CD14-positive monocyte (primary cell): ENCODE results near the gene SHISA6. TPM values are rescaled to one million over a fixed set of nuclear protein-coding genes. Genes with fewer than 3 reads are reported as not detected.

Experiments
- DNase-seq, 3 donors: peaks; one replicate each; pipeline ENCODE4 v3.0.0-alpha.2; 2011 to 2022
- H2AFZ ChIP-seq: 2 replicates; pipeline ENCODE4 v1.6.0; 2012; ENCODE audit warnings: mild to moderate bottlenecking, low read depth, low read length, inconsistent platforms; ENCODE audit not compliant: insufficient read depth, poor library complexity, severe bottlenecking
- H3K27ac ChIP-seq, 2 donors: 1 replicate in 1 of 2; 2 replicates in 1 of 2; pipeline ENCODE4 v1.5.1; 2012 to 2013; ENCODE audit warnings: low read length in 2 of 2, control low read depth in 1 of 2, inconsistent platforms in 1 of 2, low read depth in 1 of 2, mild to moderate bottlenecking in 1 of 2
- H3K27me3 ChIP-seq, 2 donors: one replicate each; pipeline versions ENCODE4 v1.6.0 to v1.6.1; 2011 to 2013; ENCODE audit warnings: low read length in 2 of 2; ENCODE audit not compliant: control insufficient read depth in 2 of 2, insufficient read depth in 2 of 2
- H3K36me3 ChIP-seq, 2 donors: replicated peaks in 1 of 2; 1 replicate in 1 of 2; 2 replicates in 1 of 2; pipeline versions ENCODE4 v1.5.1 to v1.6.1; 2012 to 2013; ENCODE audit warnings: low read length in 2 of 2, control low read depth in 1 of 2, inconsistent platforms in 1 of 2, mild to moderate bottlenecking in 1 of 2; ENCODE audit not compliant: insufficient read depth in 2 of 2, control insufficient read depth in 1 of 2
- H3K4me1 ChIP-seq, 2 donors: 1 replicate in 1 of 2; 2 replicates in 1 of 2; pipeline versions ENCODE4 v1.5.1 to v1.6.1; 2012 to 2013; ENCODE audit warnings: low read length in 2 of 2, control low read depth in 1 of 2, inconsistent platforms in 1 of 2, mild to moderate bottlenecking in 1 of 2, moderate library complexity in 1 of 2; ENCODE audit not compliant: insufficient read depth in 2 of 2, control insufficient read depth in 1 of 2
- H3K4me2 ChIP-seq: replicated peaks from 2 replicates; pipeline ENCODE3; 2012; ENCODE audit warnings: low read length, moderate library complexity, mild to moderate bottlenecking; ENCODE audit not compliant: poor library complexity, severe bottlenecking; ENCODE audit errors: extremely low read depth
- H3K4me3 ChIP-seq, 3 experiments: fragments of 200-600 bp in 1 of 3; sonication (generic) in 1 of 3; replicated peaks in 1 of 3; 1 replicate in 2 of 3; 2 replicates in 1 of 3; pipeline ENCODE4 v1.5.1; 2011 to 2013; ENCODE audit warnings: low read length in 3 of 3, mild to moderate bottlenecking in 3 of 3, control low read depth in 2 of 3, low read depth in 2 of 3, inconsistent platforms in 1 of 3, moderate library complexity in 1 of 3
- H3K79me2 ChIP-seq: 2 replicates; pipeline ENCODE4 v1.6.0; 2012; ENCODE audit warnings: mild to moderate bottlenecking, control low read depth, inconsistent platforms, low read length, moderate library complexity; ENCODE audit not compliant: insufficient read depth
- H3K9ac ChIP-seq: 2 replicates; pipeline ENCODE4 v1.6.0; 2017; ENCODE audit warnings: low read length, mild to moderate bottlenecking; ENCODE audit not compliant: insufficient read depth, poor library complexity, severe bottlenecking
- H3K9me3 ChIP-seq, 2 donors: replicated peaks in 1 of 2; 1 replicate in 1 of 2; 2 replicates in 1 of 2; pipeline versions ENCODE4 v1.5.1 to v1.6.1; 2012 to 2013; ENCODE audit warnings: low read length in 2 of 2, control low read depth in 1 of 2; ENCODE audit not compliant: control insufficient read depth in 1 of 2, insufficient read depth in 1 of 2
- H4K20me1 ChIP-seq: 2 replicates; pipeline ENCODE4 v1.6.0; 2012; ENCODE audit warnings: mild to moderate bottlenecking, low read length, control low read depth, moderate library complexity; ENCODE audit not compliant: insufficient read depth
- H3K27ac Mint-ChIP-seq, 7 donors: one replicate each; pipeline ENCODE4 v1.8.0; 2020; ENCODE audit warnings: mild to moderate bottlenecking in 7 of 7, mixed read lengths in 7 of 7, moderate library complexity in 6 of 7, inconsistent platforms in 2 of 7
- H3K27me3 Mint-ChIP-seq, 3 donors: one replicate each; pipeline ENCODE4 v1.8.0; 2021 to 2022; ENCODE audit warnings: low read depth in 3 of 3, mild to moderate bottlenecking in 3 of 3, mixed read lengths in 3 of 3, moderate library complexity in 3 of 3, inconsistent platforms in 1 of 3
- H3K36me3 Mint-ChIP-seq, 2 donors: one replicate each; pipeline ENCODE4 v1.8.0; 2020; ENCODE audit warnings: mixed read lengths in 2 of 2, inconsistent platforms in 1 of 2, mild to moderate bottlenecking in 1 of 2
- H3K4me1 Mint-ChIP-seq: one replicate; pipeline ENCODE4 v1.8.0; 2020; ENCODE audit warnings: mild to moderate bottlenecking, mixed read lengths
- H3K4me3 Mint-ChIP-seq, 2 donors: one replicate each; pipeline ENCODE4 v1.8.0; 2020; ENCODE audit warnings: mild to moderate bottlenecking in 2 of 2, mixed read lengths in 2 of 2, moderate library complexity in 1 of 2
- H3K9me3 Mint-ChIP-seq, 7 donors: one replicate each; pipeline ENCODE4 v1.8.0; 2020 to 2022; ENCODE audit warnings: mixed read lengths in 7 of 7, mild to moderate bottlenecking in 6 of 7, moderate library complexity in 6 of 7, inconsistent platforms in 2 of 7
- CTCF ChIP-seq: fragments of 200-600 bp; IDR thresholded peaks from one replicate; pipeline ENCODE4 v1.8.0; 2022; ENCODE audit warnings: antibody characterized with exemption, mild to moderate bottlenecking
- WGBS: methylation state at CpG from one replicate; pipeline ENCODE4 v1.1.5; 2013; ENCODE audit warnings: missing lambda C conversion rate; ENCODE audit not compliant: insufficient coverage; 5-methylcytosine and 5-hydroxymethylcytosine counted together
- intact Hi-C, 2 donors: fragments of 100-400 bp; cut with micrococcal nuclease; formaldehyde crosslinking; loops; one replicate each; pipeline versions ENCODE4 v1.15.0 to v1.15.1; 2023
- polyA plus RNA-seq, 3 donors: library from polyadenylated mRNA; depleted of rRNA in 1 of 3; unstranded in 2 of 3; stranded (reverse) in 1 of 3; fragments of 300-500 nt in 2 of 3; fragments of >200 nt in 1 of 3; fragmentation: Illumina TruSeq in 2 of 3; gene quantifications; 1 replicate in 2 of 3; 2 replicates in 1 of 3; pipeline ENCODE4 v1.2.3, GENCODE V29; 2012 to 2021

The SHISA6 gene
- polyA plus RNA-seq, 3 donors: not detected

- H3K27me3 Mint-ChIP-seq: peaks cover 0 to 2% (median 1%) of the 10 kb centered on the region in 3 donors
- Histone ChIP-seq H3K4me3 (no peak overlapping the region), H3K9me3 (peaks cover 43 to 55% of the 10 kb centered on the region in 2 donors), H3K4me1 (no peaks in the 10 kb centered on the region), H3K27ac (no peak overlapping the region), H3K79me2 (no peaks in the 10 kb centered on the region), H4K20me1 (no peaks in the 10 kb centered on the region), H3K9ac (no peak overlapping the region), H3K27me3 (no peaks in the 10 kb centered on the region), H3K36me3 (no peaks in the 10 kb centered on the region), H3K4me2 (no peak overlapping the region), H2AFZ (no peak overlapping the region)
- no peak for TF ChIP-seq CTCF
- H3K4me1 Mint-ChIP-seq: no peaks in the 10 kb centered on the region
- no peaks in the 10 kb centered on the region for H3K36me3 Mint-ChIP-seq
- no peak for DNase-seq
- no peak overlapping the region for H3K27ac Mint-ChIP-seq
- intact Hi-C loops: no loop called here
- H3K4me3 Mint-ChIP-seq: no peak overlapping the region
- H3K9me3 Mint-ChIP-seq: peaks cover 7 to 25% (median 20%) of the 10 kb centered on the region in 7 donors
- WGBS: 95% methylated on average over 6 of the region's 8 CpGs
Measured at GRCh38 chr17:11272191-11272590, 31.2 kb downstream of the SHISA6 start.

- Histone ChIP-seq H3K79me2 (no peaks in the 10 kb centered on the region), H3K9me3 (peaks cover 54 to 61% of the 10 kb centered on the region in 2 donors)
- H3K27ac Mint-ChIP-seq: no peak overlapping the region
Measured at GRCh38 chr17:11273596-11273995, 32.6 kb downstream of the SHISA6 start.

More at GRCh38 chr17:11273596-11273995, 32.6 kb downstream of the SHISA6 start:
- intact Hi-C loops: no loop called here
- no peak for TF ChIP-seq CTCF
- H3K27me3 Mint-ChIP-seq: peaks cover 0 to 1% (median 0%) of the 10 kb centered on the region in 3 donors
- H3K36me3 ChIP-seq: no peaks in the 10 kb centered on the region
- no peaks in the 10 kb centered on the region for H3K27me3 ChIP-seq
- no peak overlapping the region for H3K4me2 ChIP-seq
- H3K4me1 Mint-ChIP-seq: no peaks in the 10 kb centered on the region
- no peak overlapping the region for H3K4me3 ChIP-seq
- no peak for DNase-seq
- H3K27ac ChIP-seq: no peak overlapping the region
- H3K9me3 Mint-ChIP-seq: peaks cover 6 to 30% (median 19%) of the 10 kb centered on the region in 7 donors
- no peak overlapping the region for H3K9ac ChIP-seq
- H3K36me3 Mint-ChIP-seq: no peaks in the 10 kb centered on the region
- no peak overlapping the region for H3K4me3 Mint-ChIP-seq
- WGBS: 90% methylated on average over 9 of the region's 9 CpGs
- no peaks in the 10 kb centered on the region for H3K4me1 ChIP-seq
- H4K20me1 ChIP-seq: no peaks in the 10 kb centered on the region
- H2AFZ ChIP-seq: no peak overlapping the region
